Gastroesophageal sphincter (tissue), 4 donors: ENCODE data around the gene CYSTM1. TPM values are rescaled to one million over a fixed set of nuclear protein-coding genes. Genes with fewer than 3 reads are reported as not detected.
A peak's percentile ranks its signal among the peaks of the same experiment; 100 is the strongest.

ENCODE experiments used
- ATAC-seq: fragments of 150-250 bp; one replicate; pipeline ENCODE4 v1.9.1; 2016; ENCODE audit warnings: mild to moderate bottlenecking, moderate library complexity
- H3K27ac ChIP-seq, 4 donors: fragments of 200-600 bp; sonication (generic) in 3 of 4; 1 replicate in 3 of 4; 2 replicates in 1 of 4; pipeline ENCODE4 v1.5.1; 2016 to 2019
- H3K27me3 ChIP-seq: fragments of 200-600 bp; sonication (generic); one replicate; pipeline ENCODE4 v1.5.1; 2019
- H3K36me3 ChIP-seq, 2 donors: fragments of 200-600 bp; sonication (generic); one replicate each; pipeline ENCODE4 v1.5.1; 2019; ENCODE audit warnings: control low read depth in 1 of 2
- H3K4me1 ChIP-seq, 3 donors: fragments of 200-600 bp; sonication (generic); 1 replicate in 2 of 3; 2 replicates in 1 of 3; pipeline ENCODE4 v1.5.1; 2016 to 2019; ENCODE audit warnings: control low read depth in 2 of 3
- H3K4me3 ChIP-seq, 2 donors: fragments of 200-600 bp; sonication (generic); one replicate each; pipeline ENCODE4 v1.5.1; 2019; ENCODE audit warnings: mild to moderate bottlenecking in 1 of 2, moderate library complexity in 1 of 2
- H3K9me3 ChIP-seq, 3 donors: fragments of 200-600 bp; sonication (generic); one replicate each; pipeline ENCODE4 v1.5.1; 2017 to 2019; ENCODE audit warnings: control low read depth in 2 of 3
- CTCF ChIP-seq, 4 experiments: fragments of 200-600 bp in 2 of 4; fragments of 450-650 bp in 2 of 4; sonication (generic) in 1 of 4; IDR thresholded peaks; one replicate each; pipeline ENCODE4 v1.5.1; 2017 to 2019; ENCODE audit warnings: antibody characterized with exemption in 4 of 4, mild to moderate bottlenecking in 2 of 4, moderate library complexity in 2 of 4
- EP300 ChIP-seq: sonication (generic); formaldehyde crosslinking; IDR thresholded peaks from one replicate; pipeline ENCODE4 v1.6.1; 2017; ENCODE audit warnings: antibody characterized with exemption, mild to moderate bottlenecking
- POLR2A ChIP-seq, 2 donors: fragments of 450-650 bp; IDR thresholded peaks; one replicate each; pipeline ENCODE4 v1.6.1; 2017; ENCODE audit warnings: antibody characterized with exemption in 2 of 2, mild to moderate bottlenecking in 2 of 2, moderate library complexity in 1 of 2
- POLR2AphosphoS5 ChIP-seq: sonication (generic); formaldehyde crosslinking; IDR thresholded peaks from one replicate; pipeline ENCODE4 v1.6.1; 2017; ENCODE audit warnings: antibody characterized with exemption
- WGBS, 2 donors: methylation state at CpG; one replicate each; pipeline ENCODE4 v1.1.5; 2018; ENCODE audit warnings: low coverage in 1 of 2; 5-methylcytosine and 5-hydroxymethylcytosine counted together
- total RNA-seq, 4 donors: library from RNA; depleted of rRNA; stranded (reverse); fragments of >200 nt; gene quantifications; one replicate each; pipeline ENCODE4 v1.1.0, GENCODE V29; 2016

Gene CYSTM1
- total RNA-seq, 4 donors from 2014 or later: 41.6 to 102 (median 62.3) TPM

GRCh38 chr5:140189977-140190871, 15.2 kb downstream of the CYSTM1 start:
- H3K9me3 ChIP-seq: no peaks in the 10 kb centered on the region

GRCh38 chr5:140190872-140191218, 15.9 kb downstream of the CYSTM1 start:
- TF ChIP-seq POLR2A (IDR thresholded peaks at IDR 0.05): no peak
- TF ChIP-seq EP300: no peak
- TF ChIP-seq POLR2AphosphoS5: no peak
- no peak for TF ChIP-seq CTCF (IDR thresholded peaks at IDR 0.05)
- no peaks in the 10 kb centered on the region for H3K9me3 ChIP-seq
- H3K4me3 ChIP-seq: no peak overlapping the region
- WGBS, 2 donors: 0 to 6% methylated on average over 1 of the region's 1 CpG
- peak overlapping the region; percentile 6 to 41 (median 32) for H3K27ac ChIP-seq
- peaks cover 0 to 10% of the 10 kb centered on the region in 2 donors for H3K36me3 ChIP-seq
- H3K4me1 ChIP-seq: peaks cover 6 to 32% (median 10%) of the 10 kb centered on the region in 3 donors
- H3K27me3 ChIP-seq: no peaks in the 10 kb centered on the region
- no peak for ATAC-seq

More at GRCh38 chr5:140189977-140190871, 15.2 kb downstream of the CYSTM1 start:
- WGBS, 2 donors: 14 to 50% methylated on average over 2 to 3 of the region's 3 CpGs
- TF ChIP-seq EP300 (no peak), POLR2A (IDR thresholded peaks at IDR 0.05) (no peak), CTCF (IDR thresholded peaks at IDR 0.05) (no peak)
- peak; percentile 50 for ATAC-seq
- no peaks in the 10 kb centered on the region for H3K27me3 ChIP-seq
- H3K36me3 ChIP-seq: peaks cover 0 to 10% of the 10 kb centered on the region in 2 donors
- H3K4me1 ChIP-seq: peaks cover 6 to 38% (median 10%) of the 10 kb centered on the region in 3 donors
- peak overlapping the region in 3 of 4 donors; percentile 31 to 41 (median 33) for H3K27ac ChIP-seq
- no peak overlapping the region for H3K4me3 ChIP-seq

GRCh38 chr5:140192715-140193430, 17.9 kb downstream of the CYSTM1 start:
- TF ChIP-seq EP300 (no peak), CTCF (IDR thresholded peaks at IDR 0.05) (no peak), POLR2AphosphoS5 (no peak), POLR2A (IDR thresholded peaks at IDR 0.05) (no peak)
- H3K36me3 ChIP-seq: peaks cover 0 to 10% of the 10 kb centered on the region in 2 donors
- H3K27ac ChIP-seq: no peak overlapping the region
- peaks cover 6 to 25% (median 10%) of the 10 kb centered on the region in 3 donors for H3K4me1 ChIP-seq
- no peaks in the 10 kb centered on the region for H3K9me3 ChIP-seq
- 97% methylated on average over 4 of the region's 5 CpGs; no CpG with 5 or more reads in 1 of the 2 donors for WGBS, 2 donors
- ATAC-seq: no peak
- H3K4me3 ChIP-seq: no peak overlapping the region
- H3K27me3 ChIP-seq: no peaks in the 10 kb centered on the region

- 17 to 20% methylated on average over 1 of the region's 2 CpGs for WGBS, 2 donors
- TF ChIP-seq EP300 (no peak), POLR2A (IDR thresholded peaks at IDR 0.05) (no peak), CTCF (IDR thresholded peaks at IDR 0.05) (no peak), POLR2AphosphoS5 (no peak)
- H3K4me3 ChIP-seq: no peak overlapping the region
- no peak overlapping the region for H3K27ac ChIP-seq
- H3K36me3 ChIP-seq: peaks cover 0 to 10% of the 10 kb centered on the region in 2 donors
- no peak for ATAC-seq
- H3K9me3 ChIP-seq: no peaks in the 10 kb centered on the region
- no peaks in the 10 kb centered on the region for H3K27me3 ChIP-seq
- H3K4me1 ChIP-seq: peaks cover 6 to 25% (median 10%) of the 10 kb centered on the region in 3 donors
These were observed 19.7 kb downstream of the CYSTM1 start for GRCh38 chr5:140194662-140195061.
